ENCODE results near the gene IFT122.
"Not testable (repeated sequence)": the region's sequence is repeated elsewhere in the genome, so short reads cannot be mapped to it uniquely, and the experiment has no call there.

Gene IFT122

GRCh38 chr3:129542747-129543146, 102.7 kb downstream of the IFT122 start:
- DNase-seq, result no peak

GRCh38 chr3:129543156-129543790, 103.2 kb downstream of the IFT122 start, which contains the start of gene H1-8:
H1-8 (plus strand) TSS chr3:129543175; CDS start chr3:129543219, 44 bp downstream.
- no peak for DNase-seq

- DNase-seq, result no peak
Observed at GRCh38 chr3:129543999-129544398, 104.0 kb downstream of the IFT122 start.

- not testable (repeated sequence) for DNase-seq
Observed at GRCh38 chr3:129545951-129546350, 105.9 kb downstream of the IFT122 start.

- no peak for DNase-seq
Observed at GRCh38 chr3:129547241-129547640, 107.2 kb downstream of the IFT122 start.

GRCh38 chr3:129548104-129548965, 108.3 kb downstream of the IFT122 start:
- DNase-seq, result no peak

GRCh38 chr3:129549006-129549800, 109.2 kb downstream of the IFT122 start:
- DNase-seq, result no peak

- DNase-seq, result no peak
Observed at GRCh38 chr3:129549805-129550204, 109.8 kb downstream of the IFT122 start.

- DNase-seq, result no peak
Observed at GRCh38 chr3:129552287-129553050, 112.4 kb downstream of the IFT122 start.

GRCh38 chr3:129553171-129553570, 113.1 kb downstream of the IFT122 start:
- no peak for DNase-seq

- DNase-seq, result no peak
Observed at GRCh38 chr3:129553719-129554118, 113.7 kb downstream of the IFT122 start.

GRCh38 chr3:129554356-129555152, 114.5 kb downstream of the IFT122 start:
- no peak for DNase-seq

- DNase-seq, result no peak
Observed at GRCh38 chr3:129555153-129555550, 115.1 kb downstream of the IFT122 start.

- no peak for DNase-seq
Observed at GRCh38 chr3:129555616-129556357, 115.8 kb downstream of the IFT122 start.

- DNase-seq, result no peak
Observed at GRCh38 chr3:129556358-129556695, 116.3 kb downstream of the IFT122 start.

- no peak for DNase-seq
Observed at GRCh38 chr3:129556890-129557547, 117.0 kb downstream of the IFT122 start.

- no peak for DNase-seq
Observed at GRCh38 chr3:129557548-129557894, 117.5 kb downstream of the IFT122 start.

GRCh38 chr3:129558081-129558771, 118.2 kb downstream of the IFT122 start:
- DNase-seq, result no peak

GRCh38 chr3:129558772-129559564, 118.9 kb downstream of the IFT122 start:
- no peak for DNase-seq

Measured in stimulated activated CD4-positive, alpha-beta T cell treated with anti-CD3 and anti-CD28 coated beads, Interleukin-12 subunit alpha, Interleukin-12 subunit beta, amount 100 ng/mL, for 4 hours (primary cell).